ENCODE data around the gene RBM20.
"Not testable (repeated sequence)": the region's sequence is repeated elsewhere in the genome, so short reads cannot be mapped to it uniquely, and the experiment has no call there.

Gene RBM20

GRCh38 chr10:110860576-110861241 is 216.6 kb downstream of the RBM20 start:
- no peak for DNase-seq

- DNase-seq: no peak
Observed at GRCh38 chr10:110861476-110861875, 217.3 kb downstream of the RBM20 start.

GRCh38 chr10:110861930-110862649 is 218.0 kb downstream of the RBM20 start:
- no peak for DNase-seq

GRCh38 chr10:110862961-110863360 is 218.8 kb downstream of the RBM20 start:
- no peak for DNase-seq

- peak; percentile 34 for DNase-seq
Observed at GRCh38 chr10:110863361-110863760, 219.2 kb downstream of the RBM20 start.

- no peak for DNase-seq
Observed at GRCh38 chr10:110863956-110864355, 219.8 kb downstream of the RBM20 start.

- no peak for DNase-seq
Observed at GRCh38 chr10:110864662-110865140, 220.6 kb downstream of the RBM20 start.

GRCh38 chr10:110865186-110865808 is 221.2 kb downstream of the RBM20 start:
- peak; percentile 80 for DNase-seq

GRCh38 chr10:110865809-110866482 is 221.8 kb downstream of the RBM20 start:
- no peak for DNase-seq

- not testable (repeated sequence) for DNase-seq
Observed at GRCh38 chr10:110867011-110867806, 223.1 kb downstream of the RBM20 start.

- no peak for DNase-seq
Observed at GRCh38 chr10:110867807-110868465, 223.8 kb downstream of the RBM20 start.

- DNase-seq: no peak
Observed at GRCh38 chr10:110868981-110869380, 224.8 kb downstream of the RBM20 start.

- DNase-seq: no peak
Observed at GRCh38 chr10:110870823-110871297, 226.7 kb downstream of the RBM20 start.

- peak; percentile 99 for DNase-seq
Observed at GRCh38 chr10:110871298-110872084, 227.4 kb downstream of the RBM20 start, which contains the start of gene PDCD4. Gene PDCD4 (plus strand): TSS chr10:110871928. CDS start chr10:110876028, 4,100 bp downstream.

- DNase-seq: peak; percentile 87
Observed at GRCh38 chr10:110872145-110872983, 228.2 kb downstream of the RBM20 start.

GRCh38 chr10:110872984-110873923 is 229.1 kb downstream of the RBM20 start:
- DNase-seq: no peak

- no peak for DNase-seq
Observed at GRCh38 chr10:110873951-110874350, 229.8 kb downstream of the RBM20 start.

GRCh38 chr10:110876000-110876399 is 231.9 kb downstream of the RBM20 start:
- DNase-seq: no peak

GRCh38 chr10:110876788-110877187 is 232.7 kb downstream of the RBM20 start:
- DNase-seq: no peak
